ENCODE results near the gene PALD1.

DNA sequence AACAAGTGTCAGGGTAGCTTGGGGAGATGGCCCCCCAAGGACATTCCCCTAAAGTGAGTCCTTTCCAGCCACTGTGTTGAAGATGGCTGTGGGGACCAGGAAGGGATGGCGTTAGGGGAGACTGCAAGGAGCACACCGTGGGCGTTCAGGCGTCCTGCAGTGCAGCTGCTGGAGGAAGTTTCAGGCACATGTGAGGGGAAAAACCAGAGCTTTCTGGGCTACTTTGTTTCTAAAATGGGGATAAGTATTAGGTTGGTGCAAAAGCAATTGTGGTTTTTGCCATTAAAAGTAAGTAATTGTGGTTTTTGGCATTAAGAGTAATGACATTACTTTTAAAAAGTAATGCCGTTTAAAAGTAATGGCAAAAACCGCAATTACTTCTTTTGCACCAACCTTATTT, 109.7 kb downstream of the PALD1 start:
- TF ChIP-seq CTCF (IDR thresholded peaks at IDR 0.05) (no peak), POLR2A (IDR thresholded peaks at IDR 0.05) (no peak)

Data from right lobe of liver (tissue), 4 donors.